Gastroesophageal sphincter (tissue), 3 donors: ENCODE data around the gene TBCD.
"Not testable (repeated sequence)": the region's sequence is repeated elsewhere in the genome, so short reads cannot be mapped to it uniquely, and the experiment has no call there.

Experiments
- POLR2A ChIP-seq, 2 donors: fragments of 450-650 bp; IDR thresholded peaks; one replicate each; pipeline ENCODE4 v1.6.1; 2017; ENCODE audit warnings: antibody characterized with exemption in 2 of 2, mild to moderate bottlenecking in 2 of 2, moderate library complexity in 1 of 2
- TF ChIP-seq, protein P1 (sequence below), 4 experiments: fragments of 200-600 bp in 2 of 4; fragments of 450-650 bp in 2 of 4; sonication (generic) in 1 of 4; IDR thresholded peaks; one replicate each; pipeline ENCODE4 v1.5.1; 2017 to 2019; ENCODE audit warnings: antibody characterized with exemption in 4 of 4, mild to moderate bottlenecking in 2 of 4, moderate library complexity in 2 of 4

DNA sequence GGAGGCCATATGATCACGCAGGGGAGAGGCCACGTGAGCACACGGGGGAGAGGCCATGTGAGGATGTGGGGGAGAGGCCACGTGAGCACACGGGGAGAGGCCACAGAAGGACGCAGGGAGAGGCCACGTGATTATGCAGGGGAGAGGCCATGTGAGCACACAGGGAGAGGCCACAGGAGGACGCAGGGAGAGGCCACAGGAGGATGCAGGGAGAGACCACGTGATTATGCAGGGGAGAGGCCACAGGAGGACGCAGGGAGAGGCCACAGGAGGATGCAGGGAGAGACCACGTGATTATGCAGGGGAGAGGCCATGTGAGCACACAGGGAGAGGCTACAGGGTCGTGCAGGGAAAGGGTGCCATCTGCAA lies 232.4 kb downstream of the TBCD start:
- TF ChIP-seq, protein P1, sequence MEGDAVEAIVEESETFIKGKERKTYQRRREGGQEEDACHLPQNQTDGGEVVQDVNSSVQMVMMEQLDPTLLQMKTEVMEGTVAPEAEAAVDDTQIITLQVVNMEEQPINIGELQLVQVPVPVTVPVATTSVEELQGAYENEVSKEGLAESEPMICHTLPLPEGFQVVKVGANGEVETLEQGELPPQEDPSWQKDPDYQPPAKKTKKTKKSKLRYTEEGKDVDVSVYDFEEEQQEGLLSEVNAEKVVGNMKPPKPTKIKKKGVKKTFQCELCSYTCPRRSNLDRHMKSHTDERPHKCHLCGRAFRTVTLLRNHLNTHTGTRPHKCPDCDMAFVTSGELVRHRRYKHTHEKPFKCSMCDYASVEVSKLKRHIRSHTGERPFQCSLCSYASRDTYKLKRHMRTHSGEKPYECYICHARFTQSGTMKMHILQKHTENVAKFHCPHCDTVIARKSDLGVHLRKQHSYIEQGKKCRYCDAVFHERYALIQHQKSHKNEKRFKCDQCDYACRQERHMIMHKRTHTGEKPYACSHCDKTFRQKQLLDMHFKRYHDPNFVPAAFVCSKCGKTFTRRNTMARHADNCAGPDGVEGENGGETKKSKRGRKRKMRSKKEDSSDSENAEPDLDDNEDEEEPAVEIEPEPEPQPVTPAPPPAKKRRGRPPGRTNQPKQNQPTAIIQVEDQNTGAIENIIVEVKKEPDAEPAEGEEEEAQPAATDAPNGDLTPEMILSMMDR (IDR thresholded peaks at IDR 0.05), result not testable (repeated sequence)
- not testable (repeated sequence) for TF ChIP-seq POLR2A (IDR thresholded peaks at IDR 0.05)
